Fibroblast of mammary gland (primary cell): Measurements from ENCODE around the gene CHID1.

Experiments used
- DNase-seq: peaks from one replicate; pipeline ENCODE4 v3.0.0-alpha.2; 2010; ENCODE audit warnings: low read depth
- H3K4me3 ChIP-seq: 2 replicates; pipeline ENCODE4 v1.5.1; 2011; ENCODE audit warnings: low read depth, mild to moderate bottlenecking, low read length, moderate library complexity; ENCODE audit not compliant: control insufficient read depth
- TF ChIP-seq, protein P1 (sequence below): conservative IDR thresholded peaks from 2 replicates; pipeline ENCODE4 v1.5.1; 2011; ENCODE audit warnings: low read depth, low read length, inconsistent platforms; ENCODE audit not compliant: control insufficient read depth, insufficient read depth

Gene CHID1

GRCh38 chr11:819943-820649 lies 90.5 kb downstream of the CHID1 start:
- no peak for DNase-seq
- peak overlapping the region; percentile 65 for H3K4me3 ChIP-seq
- TF ChIP-seq, protein P1, sequence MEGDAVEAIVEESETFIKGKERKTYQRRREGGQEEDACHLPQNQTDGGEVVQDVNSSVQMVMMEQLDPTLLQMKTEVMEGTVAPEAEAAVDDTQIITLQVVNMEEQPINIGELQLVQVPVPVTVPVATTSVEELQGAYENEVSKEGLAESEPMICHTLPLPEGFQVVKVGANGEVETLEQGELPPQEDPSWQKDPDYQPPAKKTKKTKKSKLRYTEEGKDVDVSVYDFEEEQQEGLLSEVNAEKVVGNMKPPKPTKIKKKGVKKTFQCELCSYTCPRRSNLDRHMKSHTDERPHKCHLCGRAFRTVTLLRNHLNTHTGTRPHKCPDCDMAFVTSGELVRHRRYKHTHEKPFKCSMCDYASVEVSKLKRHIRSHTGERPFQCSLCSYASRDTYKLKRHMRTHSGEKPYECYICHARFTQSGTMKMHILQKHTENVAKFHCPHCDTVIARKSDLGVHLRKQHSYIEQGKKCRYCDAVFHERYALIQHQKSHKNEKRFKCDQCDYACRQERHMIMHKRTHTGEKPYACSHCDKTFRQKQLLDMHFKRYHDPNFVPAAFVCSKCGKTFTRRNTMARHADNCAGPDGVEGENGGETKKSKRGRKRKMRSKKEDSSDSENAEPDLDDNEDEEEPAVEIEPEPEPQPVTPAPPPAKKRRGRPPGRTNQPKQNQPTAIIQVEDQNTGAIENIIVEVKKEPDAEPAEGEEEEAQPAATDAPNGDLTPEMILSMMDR = no peak

DNA sequence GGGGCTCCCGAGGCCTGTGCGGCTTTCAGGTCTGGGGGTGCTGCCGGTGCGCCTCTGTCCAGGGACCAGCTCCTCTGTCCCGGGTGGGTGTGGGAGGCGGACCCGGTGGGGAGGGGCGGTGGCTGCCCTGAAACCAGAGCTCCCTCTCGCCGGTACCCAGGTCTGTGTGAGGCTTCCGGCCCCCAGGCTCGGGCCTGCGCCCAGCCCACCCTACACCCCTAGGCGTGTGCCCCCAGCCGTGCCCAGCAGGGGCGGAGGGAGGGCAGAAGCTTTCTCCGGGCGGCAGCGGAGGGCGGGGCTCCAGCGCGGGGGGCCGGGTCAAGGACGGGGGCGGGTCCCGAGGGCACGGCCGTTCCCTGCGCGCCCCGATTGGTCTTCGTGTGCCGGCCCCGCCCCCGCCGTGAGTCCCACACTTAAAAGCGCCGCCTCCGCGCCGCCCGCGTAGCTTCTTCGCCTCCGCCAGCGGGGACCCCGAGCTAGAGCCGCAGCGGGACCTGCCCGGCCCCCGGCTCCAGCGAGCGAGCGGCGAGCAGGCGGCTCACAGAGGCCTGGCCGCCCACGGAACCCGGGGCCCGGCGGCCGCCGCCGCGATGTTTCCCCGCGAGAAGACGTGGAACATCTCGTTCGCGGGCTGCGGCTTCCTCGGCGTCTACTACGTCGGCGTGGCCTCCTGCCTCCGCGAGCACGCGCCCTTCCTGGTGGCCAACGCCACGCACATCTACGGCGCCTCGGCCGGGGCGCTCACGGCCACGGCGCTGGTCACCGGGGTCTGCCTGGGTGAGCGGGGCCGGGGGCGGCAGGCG lies 91.3 kb downstream of the CHID1 start:
- TF ChIP-seq, protein P1 = no peak
- peak; percentile 71 for DNase-seq
- peak overlapping the region; percentile 65 for H3K4me3 ChIP-seq

DNA sequence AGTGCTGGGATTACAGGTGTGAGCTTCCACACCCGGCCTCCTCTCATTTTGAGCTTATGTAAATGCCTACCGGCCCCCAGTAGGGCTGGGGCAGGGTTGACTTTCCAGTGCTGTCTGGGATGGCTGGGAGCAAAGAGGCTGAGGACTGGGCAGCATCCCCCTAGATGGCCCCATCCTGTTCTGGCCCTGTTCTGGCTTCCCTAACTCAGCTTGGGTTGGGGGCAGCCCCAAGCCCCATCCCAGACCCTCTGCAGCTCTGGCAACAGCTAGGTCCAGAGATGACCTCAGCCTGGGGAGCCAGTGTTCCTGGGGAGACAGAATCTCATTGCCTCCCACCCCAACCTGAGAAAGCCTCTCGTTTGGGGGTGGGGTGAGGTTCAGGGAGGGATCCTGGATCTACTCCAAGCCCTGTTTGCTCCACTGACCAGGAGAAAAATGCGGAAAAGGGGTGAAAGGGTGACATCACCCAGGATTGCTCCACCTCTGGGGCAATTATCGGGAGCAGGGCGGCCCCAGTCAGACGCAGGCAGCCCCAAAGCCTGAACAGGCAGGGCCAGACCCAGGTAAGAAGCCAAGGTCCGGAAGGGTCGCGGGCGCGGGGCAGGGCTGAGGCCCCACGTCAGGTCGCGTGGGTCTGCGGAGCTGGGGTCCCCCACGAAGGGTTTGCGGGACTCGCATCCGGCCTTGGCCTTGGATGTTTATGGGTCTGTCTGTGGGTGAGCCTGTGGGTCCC lies 92.0 kb downstream of the CHID1 start, which contains the start of gene PNPLA2:
Gene PNPLA2, plus strand, starts transcription at position 519 of the 733 bp plus-strand sequence. CDS start 805 bp downstream, outside the sequence.
- peak within 1 kb of the TSS; percentile 65 for H3K4me3 ChIP-seq
- DNase-seq = peak; percentile 69
- TF ChIP-seq, protein P1 = no peak
